ENCODE data around the gene CGREF1. TPM values are rescaled to one million over a fixed set of nuclear protein-coding genes. Genes with fewer than 3 reads are reported as not detected.
"Not testable (repeated sequence)": the region's sequence is repeated elsewhere in the genome, so short reads cannot be mapped to it uniquely, and the experiment has no call there.

Gene CGREF1
- total RNA-seq, 1 donor from 2014 or later, result 2.4 TPM

DNA sequence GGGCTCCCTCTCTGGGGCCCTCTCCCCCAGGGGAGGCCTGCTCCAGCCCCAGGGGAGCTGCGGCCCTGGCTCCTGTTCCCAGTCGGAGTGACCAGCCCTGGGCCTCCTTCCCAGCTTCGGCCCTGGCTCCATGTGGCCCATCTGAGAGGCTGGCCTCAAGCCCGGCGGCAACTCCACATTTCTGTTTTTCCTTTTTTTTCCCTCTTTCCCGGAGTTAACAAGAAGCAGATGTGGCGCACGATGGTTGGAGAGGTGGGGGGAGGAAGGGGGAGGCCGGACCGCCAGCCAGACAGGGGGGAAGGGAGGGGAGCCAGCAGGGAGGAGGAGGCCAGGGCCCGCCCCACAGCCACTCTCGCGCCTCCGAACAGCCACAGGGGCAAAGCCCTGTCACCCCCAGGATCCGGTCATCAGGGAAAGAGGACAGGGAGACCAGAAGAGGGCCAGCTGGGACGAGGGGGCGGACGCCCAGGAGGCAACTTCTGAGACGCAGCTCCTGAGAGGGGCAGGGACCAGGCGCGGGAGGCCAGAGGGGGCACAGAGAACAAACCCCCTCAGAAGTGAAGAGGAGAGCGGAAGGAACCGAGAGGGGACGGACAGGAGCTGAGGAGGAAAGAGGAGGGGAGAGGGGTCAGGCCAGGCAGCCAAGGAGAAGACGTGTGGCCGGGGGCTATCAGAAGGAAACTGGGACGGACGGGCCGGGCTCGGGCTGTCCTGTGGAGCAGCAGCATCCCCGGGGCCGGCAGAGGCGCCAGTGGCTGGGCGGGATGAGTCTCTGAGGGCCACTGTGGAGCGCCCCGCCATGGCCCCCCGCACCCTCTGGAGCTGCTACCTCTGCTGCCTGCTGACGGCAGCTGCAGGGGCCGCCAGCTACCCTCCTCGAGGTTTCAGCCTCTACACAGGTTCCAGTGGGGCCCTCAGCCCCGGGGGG, 40.4 kb downstream of the CGREF1 start, which contains the start of gene EMILIN1:
Gene EMILIN1, plus strand, starts transcription at position 349 of the 928 bp plus-strand sequence. Its CDS starts 451 bp downstream, at position 800.
- Mint-ChIP-seq H3K27ac (peak within 1 kb of the TSS; percentile 63), H3K9me3 (no peaks in the 10 kb centered on the region), H3K4me3 (peak within 1 kb of the TSS; percentile 86), H3K27me3 (peaks cover 21% of the 10 kb centered on the region), H3K36me3 (peaks cover 5% of the 10 kb centered on the region), H3K4me1 (ENCODE audit: unreplicated experiment) (peaks cover 56% of the 10 kb centered on the region)
- TF ChIP-seq, protein P1, sequence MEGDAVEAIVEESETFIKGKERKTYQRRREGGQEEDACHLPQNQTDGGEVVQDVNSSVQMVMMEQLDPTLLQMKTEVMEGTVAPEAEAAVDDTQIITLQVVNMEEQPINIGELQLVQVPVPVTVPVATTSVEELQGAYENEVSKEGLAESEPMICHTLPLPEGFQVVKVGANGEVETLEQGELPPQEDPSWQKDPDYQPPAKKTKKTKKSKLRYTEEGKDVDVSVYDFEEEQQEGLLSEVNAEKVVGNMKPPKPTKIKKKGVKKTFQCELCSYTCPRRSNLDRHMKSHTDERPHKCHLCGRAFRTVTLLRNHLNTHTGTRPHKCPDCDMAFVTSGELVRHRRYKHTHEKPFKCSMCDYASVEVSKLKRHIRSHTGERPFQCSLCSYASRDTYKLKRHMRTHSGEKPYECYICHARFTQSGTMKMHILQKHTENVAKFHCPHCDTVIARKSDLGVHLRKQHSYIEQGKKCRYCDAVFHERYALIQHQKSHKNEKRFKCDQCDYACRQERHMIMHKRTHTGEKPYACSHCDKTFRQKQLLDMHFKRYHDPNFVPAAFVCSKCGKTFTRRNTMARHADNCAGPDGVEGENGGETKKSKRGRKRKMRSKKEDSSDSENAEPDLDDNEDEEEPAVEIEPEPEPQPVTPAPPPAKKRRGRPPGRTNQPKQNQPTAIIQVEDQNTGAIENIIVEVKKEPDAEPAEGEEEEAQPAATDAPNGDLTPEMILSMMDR (conservative IDR thresholded peaks at IDR 0.05), result no peak
- DNase-seq (ENCODE audit: extremely low spot score, unreplicated experiment), result no peak

DNA sequence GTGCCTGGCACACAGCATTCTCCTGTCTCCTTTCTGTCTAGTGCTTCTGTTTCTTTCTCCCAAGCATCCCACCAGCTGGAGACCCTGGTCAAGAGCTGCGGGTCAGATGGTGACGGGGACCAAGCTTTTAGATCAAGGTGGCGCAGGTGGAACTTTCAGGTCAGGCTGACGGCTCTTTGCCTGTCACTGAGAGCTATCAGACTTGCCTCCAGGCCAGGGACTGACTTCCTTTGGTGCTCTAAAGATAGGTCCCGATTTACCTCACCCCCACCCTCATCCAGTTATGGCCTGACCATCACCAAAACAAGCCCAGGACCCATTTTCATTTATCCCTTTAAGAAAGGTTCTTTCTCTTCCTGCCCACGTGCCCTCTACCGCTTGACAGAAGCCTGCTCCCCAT, 41.7 kb downstream of the CGREF1 start:
- no peaks in the 10 kb centered on the region for H3K9me3 Mint-ChIP-seq
- TF ChIP-seq, protein P1 (conservative IDR thresholded peaks at IDR 0.05), result no peak
- H3K27ac Mint-ChIP-seq, result no peak overlapping the region
- H3K27me3 Mint-ChIP-seq, result peaks cover 21% of the 10 kb centered on the region
- H3K4me1 Mint-ChIP-seq (ENCODE audit: unreplicated experiment), result peaks cover 63% of the 10 kb centered on the region
- H3K36me3 Mint-ChIP-seq, result peaks cover 5% of the 10 kb centered on the region
- H3K4me3 Mint-ChIP-seq, result no peak overlapping the region
- no peak for DNase-seq (ENCODE audit: extremely low spot score, unreplicated experiment)

DNA sequence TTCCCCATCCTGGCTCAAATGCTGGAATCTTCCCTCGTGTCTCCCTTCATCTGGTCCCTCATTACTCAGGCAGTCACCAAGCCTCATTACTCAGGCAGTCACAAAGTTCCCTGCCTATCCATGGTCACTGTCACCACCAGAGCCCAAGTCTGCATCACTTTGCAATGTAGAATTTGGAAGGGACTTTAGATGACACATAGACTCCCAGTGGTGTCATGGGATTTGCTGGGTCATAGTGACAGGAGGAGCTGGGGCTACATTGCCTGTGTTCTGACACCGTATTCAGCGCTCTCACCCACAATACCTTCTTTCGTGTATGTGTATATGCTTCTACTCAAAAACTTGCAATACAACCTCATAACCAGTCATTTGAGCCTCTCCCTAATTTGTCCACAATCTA, 42.6 kb downstream of the CGREF1 start:
- H3K27me3 Mint-ChIP-seq, result peaks cover 21% of the 10 kb centered on the region
- no peaks in the 10 kb centered on the region for H3K9me3 Mint-ChIP-seq
- peaks cover 59% of the 10 kb centered on the region for H3K4me1 Mint-ChIP-seq (ENCODE audit: unreplicated experiment)
- peak overlapping the region; percentile 34 for H3K27ac Mint-ChIP-seq
- H3K36me3 Mint-ChIP-seq, result peaks cover 3% of the 10 kb centered on the region
- peak overlapping the region; percentile 35 for H3K4me3 Mint-ChIP-seq
- DNase-seq (ENCODE audit: extremely low spot score, unreplicated experiment), result no peak
- TF ChIP-seq, protein P1 (conservative IDR thresholded peaks at IDR 0.05), result no peak

DNA sequence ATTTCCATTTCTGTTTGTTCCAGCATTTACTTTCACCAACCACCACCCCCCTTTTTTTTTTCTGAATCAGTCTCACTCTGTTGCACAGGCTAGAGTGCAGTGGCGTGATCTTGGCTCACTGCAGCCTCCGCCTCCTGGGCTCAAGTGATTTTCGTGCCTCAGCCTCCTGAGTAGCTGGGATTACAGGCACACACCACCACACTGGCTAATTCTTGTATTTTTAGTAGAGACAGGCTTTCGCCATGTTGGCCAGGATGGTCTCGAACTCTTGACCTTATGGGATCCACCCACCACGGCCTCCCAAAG, 43.4 kb downstream of the CGREF1 start:
- H3K4me3 Mint-ChIP-seq; H3K36me3 Mint-ChIP-seq; H3K9me3 Mint-ChIP-seq; DNase-seq (ENCODE audit: extremely low spot score, unreplicated experiment); H3K27ac Mint-ChIP-seq: not testable (repeated sequence)
- Mint-ChIP-seq H3K4me1 (ENCODE audit: unreplicated experiment) (peaks cover 52% of the 10 kb centered on the region), H3K27me3 (peaks cover 21% of the 10 kb centered on the region)

DNA sequence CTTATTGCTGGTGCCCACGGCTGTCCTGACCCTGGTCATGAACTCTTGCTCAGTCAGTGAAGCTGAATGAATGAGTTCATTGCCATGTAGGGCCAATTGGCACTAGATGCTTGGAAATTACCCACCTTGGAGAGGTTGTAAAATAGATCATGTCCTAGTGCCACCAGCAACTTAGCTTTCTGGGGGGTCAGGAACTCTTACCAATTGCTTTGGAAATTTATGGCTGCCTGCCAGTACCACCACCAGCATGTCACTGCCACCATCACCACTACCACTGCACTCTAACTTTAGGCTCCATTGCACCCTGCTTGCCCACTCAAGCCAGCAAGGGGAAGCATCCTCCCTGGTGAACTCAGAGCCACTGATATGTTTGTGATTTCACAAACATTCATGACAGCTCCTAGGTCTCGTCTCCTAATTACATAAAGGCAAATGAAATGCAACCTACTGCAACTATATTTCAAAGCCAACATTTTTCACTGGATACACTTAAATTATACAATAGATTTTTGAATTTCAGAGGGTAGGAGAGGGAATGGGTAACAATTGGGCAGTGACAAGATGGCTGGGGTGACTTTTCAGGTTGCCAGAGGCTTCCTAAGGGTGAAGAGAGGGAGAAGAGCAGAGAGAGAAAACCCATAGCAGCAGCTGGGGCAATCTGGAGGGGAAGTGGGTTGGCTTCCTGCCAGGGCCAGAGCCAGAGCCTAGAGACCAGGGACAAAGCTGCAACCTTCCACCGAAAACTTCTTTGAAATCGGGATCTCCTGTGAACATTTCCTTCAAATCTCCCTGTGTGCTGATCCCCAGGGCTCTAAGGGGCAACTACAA, 44.0 kb downstream of the CGREF1 start:
- H3K4me1 Mint-ChIP-seq (ENCODE audit: unreplicated experiment), result peaks cover 50% of the 10 kb centered on the region
- DNase-seq (ENCODE audit: extremely low spot score, unreplicated experiment), result no peak
- TF ChIP-seq, protein P1 (conservative IDR thresholded peaks at IDR 0.05), result no peak
- H3K4me3 Mint-ChIP-seq, result peak overlapping the region; percentile 68
- H3K36me3 Mint-ChIP-seq, result peaks cover 5% of the 10 kb centered on the region
- peaks cover 21% of the 10 kb centered on the region for H3K27me3 Mint-ChIP-seq
- no peak overlapping the region for H3K27ac Mint-ChIP-seq
- H3K9me3 Mint-ChIP-seq, result no peaks in the 10 kb centered on the region
